IPS-15b (cell line): ENCODE results near the gene GPR107.
"Not testable (repeated sequence)": the region's sequence is repeated elsewhere in the genome, so short reads cannot be mapped to it uniquely, and the experiment has no call there.

Source experiments
- H3K27me3 ChIP-seq: one replicate; pipeline ENCODE4 v1.6.1; 2013; ENCODE audit warnings: low read length; ENCODE audit not compliant: control insufficient read depth, insufficient read depth
- H3K36me3 ChIP-seq: one replicate; pipeline ENCODE4 v1.6.1; 2013; ENCODE audit warnings: low read length; ENCODE audit not compliant: control insufficient read depth, insufficient read depth
- H3K4me1 ChIP-seq: one replicate; pipeline ENCODE4 v1.6.1; 2013; ENCODE audit warnings: mild to moderate bottlenecking, low read length; ENCODE audit not compliant: control insufficient read depth, insufficient read depth
- H3K4me3 ChIP-seq: one replicate; pipeline ENCODE4 v1.5.1; 2013; ENCODE audit warnings: low read depth, low read length
- H3K9ac ChIP-seq: one replicate; pipeline ENCODE4 v1.6.1; 2013; ENCODE audit warnings: low read depth, mild to moderate bottlenecking, low read length
- H3K9me3 ChIP-seq: one replicate; pipeline ENCODE4 v1.6.1; 2013; ENCODE audit warnings: mild to moderate bottlenecking, low read length; ENCODE audit not compliant: control insufficient read depth, insufficient read depth

Gene GPR107

DNA sequence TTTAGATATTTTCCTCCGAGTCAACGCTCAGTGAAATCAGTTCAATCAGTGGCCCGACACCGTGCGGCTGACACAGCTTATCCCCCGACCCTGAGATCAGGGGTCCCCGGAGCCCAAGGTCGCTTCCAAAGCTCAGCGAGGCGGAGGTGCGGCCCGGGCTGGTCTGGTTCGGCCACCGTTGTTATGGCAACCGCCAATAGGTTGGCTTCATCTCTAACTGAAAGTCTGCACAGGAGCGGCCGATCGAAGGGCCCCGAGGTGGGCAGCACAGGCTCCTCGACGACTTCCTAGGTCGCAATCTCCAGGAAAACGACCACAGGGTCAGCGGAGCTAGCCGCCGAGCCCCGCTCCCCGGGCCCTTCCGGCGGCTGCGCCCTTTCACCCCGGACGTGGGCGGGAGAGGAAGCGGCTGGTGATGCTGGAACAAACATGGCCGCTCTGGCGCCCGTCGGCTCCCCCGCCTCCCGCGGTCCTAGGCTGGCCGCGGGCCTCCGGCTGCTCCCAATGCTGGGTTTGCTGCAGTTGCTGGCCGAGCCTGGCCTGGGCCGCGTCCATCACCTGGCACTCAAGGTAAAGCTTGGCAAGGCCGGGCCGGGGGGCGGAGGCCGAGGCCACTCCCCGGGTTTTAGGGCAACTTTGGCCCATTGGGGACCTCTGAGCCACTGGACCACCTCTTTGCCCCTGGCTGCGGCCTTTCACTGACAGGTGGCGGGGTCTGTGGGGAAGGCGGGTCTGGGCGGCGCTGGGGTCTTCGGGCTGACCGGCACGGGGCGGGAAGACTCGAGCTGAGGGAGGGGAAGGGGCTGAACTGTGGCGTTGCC, at the start of gene GPR107:
TSS of gene GPR107 (plus strand) at position 403 of the 821 bp plus-strand sequence. CDS start at position 430, 27 bp downstream.
- Histone ChIP-seq H3K4me3 (peak within 1 kb of the TSS; percentile 96), H3K27me3 (no peaks in the 10 kb centered on the region), H3K36me3 (no peaks in the 10 kb centered on the region), H3K9me3 (no peaks in the 10 kb centered on the region), H3K4me1 (no peaks in the 10 kb centered on the region), H3K9ac (peak within 1 kb of the TSS; percentile 79)

DNA sequence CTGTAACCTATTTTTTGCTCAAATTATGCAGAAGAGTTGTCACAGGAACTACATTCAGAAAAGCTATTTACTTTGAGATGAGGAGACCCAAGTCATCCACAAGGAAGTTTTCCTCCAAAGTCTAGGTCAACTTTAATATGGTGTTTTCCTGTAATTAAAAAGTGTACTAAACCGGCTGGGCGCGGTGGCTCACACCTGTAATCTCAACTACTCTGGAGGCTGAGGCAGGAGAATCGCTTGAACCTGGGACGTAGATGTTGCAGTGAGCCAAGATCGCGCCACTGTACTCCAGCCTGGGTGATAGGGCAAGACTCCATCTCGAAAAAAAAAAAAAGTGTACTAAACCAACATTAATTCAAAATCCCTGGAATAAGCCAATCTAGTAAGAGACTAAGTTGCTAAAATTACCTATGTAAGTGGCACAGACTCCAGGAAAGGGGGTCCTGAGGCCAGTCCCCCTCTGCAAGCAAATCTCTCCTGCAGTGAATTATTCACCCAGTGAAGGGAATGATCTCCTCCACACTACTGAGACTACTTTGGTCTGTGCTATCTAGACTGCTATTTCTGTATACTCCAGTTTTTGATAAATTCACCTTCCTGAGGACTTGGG, 49.7 kb upstream of the GPR107 start:
- Histone ChIP-seq H3K4me3 (no peak overlapping the region), H3K36me3 (no peaks in the 10 kb centered on the region), H3K9me3 (no peaks in the 10 kb centered on the region), H3K9ac (no peak overlapping the region), H3K4me1 (peaks cover 6% of the 10 kb centered on the region), H3K27me3 (no peaks in the 10 kb centered on the region)

DNA sequence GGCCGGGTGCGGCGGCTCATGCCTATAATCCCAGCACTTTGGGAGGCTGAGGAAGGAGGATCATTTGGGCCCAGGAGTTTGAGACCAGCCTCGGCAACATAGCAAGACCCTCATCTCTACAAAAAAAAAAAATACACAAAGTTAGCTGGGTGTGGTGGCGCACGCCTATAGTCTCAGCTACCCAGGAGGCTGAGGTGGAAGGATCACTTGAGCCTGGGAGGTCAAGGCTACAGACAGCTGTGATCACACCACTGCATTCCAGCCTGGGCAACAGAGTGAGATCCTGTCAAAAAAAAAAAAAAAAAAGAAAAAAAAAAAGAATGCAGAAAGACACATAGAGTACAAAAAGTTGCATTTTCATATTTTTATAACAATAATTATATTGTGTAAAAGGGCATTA, 46.8 kb upstream of the GPR107 start:
- H3K9ac ChIP-seq, H3K9me3 ChIP-seq, H3K4me3 ChIP-seq, H3K36me3 ChIP-seq, H3K27me3 ChIP-seq, H3K4me1 ChIP-seq: not testable (repeated sequence)

DNA sequence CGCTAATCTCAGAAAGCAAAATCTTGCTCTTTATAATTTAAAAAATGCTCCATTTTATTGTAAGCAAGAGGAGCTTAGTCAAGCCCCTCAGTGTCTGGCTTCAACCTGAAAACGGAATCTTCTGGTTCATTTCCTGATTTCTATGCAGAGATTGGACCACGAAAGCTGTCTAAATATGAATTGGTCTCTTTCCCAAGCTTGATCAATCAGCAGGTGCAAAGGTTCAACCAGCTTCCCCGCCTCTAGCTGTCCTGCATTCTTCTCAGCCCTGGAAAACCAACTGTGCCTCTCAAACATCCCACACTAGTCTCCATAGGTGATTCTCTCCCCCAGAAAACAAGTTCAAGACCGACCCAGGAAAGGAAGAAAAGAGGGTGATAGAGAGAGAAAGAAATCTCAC, 45.2 kb upstream of the GPR107 start:
- Histone ChIP-seq H3K9me3 (no peaks in the 10 kb centered on the region), H3K27me3 (no peaks in the 10 kb centered on the region), H3K4me3 (no peak overlapping the region), H3K4me1 (no peaks in the 10 kb centered on the region), H3K36me3 (no peaks in the 10 kb centered on the region), H3K9ac (no peak overlapping the region)

DNA sequence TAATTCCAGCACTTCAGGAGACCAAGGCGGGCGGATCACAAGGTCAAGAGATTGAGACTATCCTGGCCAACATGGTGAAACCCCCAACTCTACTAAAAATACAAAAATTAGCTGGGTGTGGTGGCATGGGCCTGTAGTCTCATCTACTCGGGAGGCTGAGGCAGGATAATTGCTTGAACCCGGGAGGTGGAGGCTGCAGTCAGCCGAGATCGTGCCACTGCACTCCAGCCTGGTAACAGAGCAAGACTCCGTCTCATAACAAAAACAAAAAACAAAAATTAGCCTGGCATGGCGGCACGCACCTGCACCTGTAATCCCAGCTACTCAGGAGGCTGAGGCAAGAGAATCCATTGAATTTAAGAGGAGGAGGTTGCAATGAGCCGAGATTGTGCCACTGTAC, 44.2 kb upstream of the GPR107 start:
- not testable (repeated sequence) for H3K9ac ChIP-seq, H3K4me3 ChIP-seq, H3K4me1 ChIP-seq, H3K9me3 ChIP-seq, H3K27me3 ChIP-seq, H3K36me3 ChIP-seq

DNA sequence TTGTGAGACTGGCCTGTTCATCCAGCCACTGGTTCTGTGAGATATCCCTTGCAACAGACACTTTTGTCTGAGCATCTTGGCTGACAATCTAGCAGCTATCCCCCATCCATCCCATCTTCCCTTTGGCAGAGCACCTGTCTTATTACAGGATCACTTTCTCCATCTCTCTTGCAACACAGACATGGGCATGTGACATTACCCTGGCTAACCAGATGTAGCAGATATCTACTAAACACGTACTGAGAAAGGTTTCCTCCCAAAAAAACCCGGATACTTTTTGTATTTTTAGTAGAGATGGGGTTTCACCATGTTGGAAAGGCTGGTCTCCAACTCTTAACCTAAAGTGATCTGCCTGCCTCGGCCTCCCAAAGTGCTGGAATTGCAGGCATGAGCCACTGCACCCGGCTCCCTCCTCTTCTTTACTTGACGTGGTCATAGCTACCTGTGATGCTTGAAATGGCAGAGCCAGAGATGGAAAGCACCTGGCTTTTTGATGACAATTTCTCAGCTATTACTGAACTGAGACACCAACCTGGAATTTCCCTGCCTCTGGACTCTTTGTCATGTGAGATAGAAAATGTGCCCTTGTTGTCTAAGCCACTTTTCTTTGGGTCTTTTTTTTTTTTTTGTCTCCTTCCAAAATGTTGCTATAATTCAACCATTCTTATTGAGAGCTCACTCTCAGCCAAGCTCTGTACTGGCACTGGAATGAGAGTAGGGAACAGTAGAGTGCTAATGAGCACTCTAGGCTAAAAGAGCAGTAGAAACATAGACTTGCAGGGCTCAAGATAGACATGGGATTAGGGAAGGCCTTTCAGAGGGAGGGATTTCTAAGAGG, 43.3 kb upstream of the GPR107 start:
- Histone ChIP-seq H3K4me3 (no peak overlapping the region), H3K36me3 (no peaks in the 10 kb centered on the region), H3K9ac (no peak overlapping the region), H3K4me1 (no peaks in the 10 kb centered on the region), H3K9me3 (no peaks in the 10 kb centered on the region), H3K27me3 (no peaks in the 10 kb centered on the region)

DNA sequence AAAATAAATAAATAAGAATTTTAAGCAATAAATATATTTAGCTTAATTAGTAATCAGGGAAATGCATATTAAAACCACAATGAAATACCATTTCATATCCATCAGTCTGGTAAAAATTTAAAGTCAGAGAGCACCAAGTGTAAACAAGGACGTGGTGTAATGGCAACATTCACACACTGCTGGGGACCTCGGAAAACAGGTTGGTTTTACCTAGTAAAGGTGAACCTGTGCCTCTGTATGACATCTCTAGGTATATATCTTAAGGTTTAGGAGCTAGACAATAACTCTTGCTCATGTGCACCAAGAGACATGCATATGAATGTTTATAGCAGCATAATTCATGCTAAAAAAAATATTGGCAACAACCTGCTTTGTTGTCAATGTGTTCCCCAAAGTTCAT, 40.4 kb upstream of the GPR107 start:
- no peaks in the 10 kb centered on the region for H3K4me1 ChIP-seq
- no peak overlapping the region for H3K4me3 ChIP-seq
- H3K36me3 ChIP-seq: no peaks in the 10 kb centered on the region
- H3K27me3 ChIP-seq: no peaks in the 10 kb centered on the region
- H3K9me3 ChIP-seq: no peaks in the 10 kb centered on the region
- H3K9ac ChIP-seq: no peak overlapping the region

DNA sequence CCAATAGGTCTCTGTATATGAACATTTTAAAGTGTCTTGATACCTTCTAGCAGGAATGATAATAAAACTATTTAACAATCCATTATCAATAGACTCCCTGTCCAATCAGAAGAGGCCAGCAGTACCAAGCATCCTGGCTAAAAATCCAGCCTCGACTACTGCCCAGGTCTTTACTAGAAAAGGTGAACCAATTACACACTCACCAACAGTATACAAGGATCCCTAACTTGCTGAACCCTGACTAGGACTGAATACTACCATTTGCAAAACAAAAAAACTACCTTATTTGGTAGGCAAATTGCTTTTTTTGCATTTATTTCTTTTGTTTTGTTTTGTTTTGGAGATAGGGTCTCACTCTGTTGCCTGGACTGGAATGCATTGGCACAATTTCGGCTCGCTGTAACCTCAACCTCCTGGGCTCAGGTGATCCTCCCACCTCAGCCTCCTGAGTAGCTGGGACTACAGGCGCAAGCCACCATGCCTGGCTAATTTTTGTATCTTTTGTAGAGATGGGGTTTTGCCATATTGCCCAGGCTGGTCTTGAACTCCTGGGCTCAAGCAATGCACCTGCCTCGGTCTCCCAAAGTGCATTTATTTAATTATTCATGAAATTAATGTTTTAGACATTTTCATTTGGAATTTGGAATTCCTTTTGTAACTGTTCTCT, 38.2 kb upstream of the GPR107 start:
- Histone ChIP-seq H3K9ac (no peak overlapping the region), H3K9me3 (no peaks in the 10 kb centered on the region), H3K36me3 (no peaks in the 10 kb centered on the region), H3K27me3 (no peaks in the 10 kb centered on the region), H3K4me1 (no peaks in the 10 kb centered on the region), H3K4me3 (no peak overlapping the region)

DNA sequence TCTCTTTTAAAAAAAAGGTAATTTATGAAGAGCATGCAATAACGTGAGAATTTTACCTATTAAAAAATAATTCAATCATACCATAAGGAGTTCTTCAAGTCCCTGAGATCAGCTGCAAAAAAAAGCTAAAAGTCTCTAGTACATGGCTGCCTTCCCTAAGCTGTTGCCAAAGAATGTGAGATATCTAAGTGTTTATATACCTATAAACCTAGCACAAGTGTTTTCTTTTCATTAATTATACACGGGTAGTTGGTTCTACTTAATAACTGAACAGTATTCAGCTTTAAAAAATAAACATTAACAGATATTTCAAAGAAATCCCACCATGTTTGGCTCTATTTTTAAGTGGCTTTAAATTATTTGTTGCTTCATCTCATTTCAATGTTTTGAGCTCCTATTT, 36.6 kb upstream of the GPR107 start:
- no peaks in the 10 kb centered on the region for H3K4me1 ChIP-seq
- H3K27me3 ChIP-seq: no peaks in the 10 kb centered on the region
- H3K36me3 ChIP-seq: no peaks in the 10 kb centered on the region
- no peaks in the 10 kb centered on the region for H3K9me3 ChIP-seq
- H3K9ac ChIP-seq: no peak overlapping the region
- no peak overlapping the region for H3K4me3 ChIP-seq

DNA sequence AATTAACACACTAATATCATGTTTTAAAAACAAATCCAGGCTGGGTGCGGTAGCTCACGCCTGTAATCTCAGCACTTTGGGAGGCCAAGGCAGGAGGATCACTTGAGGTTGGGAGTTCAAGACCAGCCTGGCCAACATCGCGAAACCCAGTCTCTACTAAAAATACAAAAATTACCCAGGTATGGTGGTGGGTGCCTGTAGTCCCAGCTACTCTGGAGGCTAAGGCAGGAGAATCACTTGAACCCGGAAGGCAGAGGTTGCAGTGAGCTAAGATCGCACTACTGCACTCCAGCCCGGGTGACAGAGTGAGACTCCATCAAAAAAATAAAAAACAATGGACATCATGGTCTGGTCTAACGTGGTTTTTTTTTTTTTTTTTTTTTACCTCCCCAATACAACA, 36.2 kb upstream of the GPR107 start:
- H3K36me3 ChIP-seq, H3K9me3 ChIP-seq, H3K4me3 ChIP-seq, H3K4me1 ChIP-seq, H3K9ac ChIP-seq, H3K27me3 ChIP-seq: not testable (repeated sequence)

DNA sequence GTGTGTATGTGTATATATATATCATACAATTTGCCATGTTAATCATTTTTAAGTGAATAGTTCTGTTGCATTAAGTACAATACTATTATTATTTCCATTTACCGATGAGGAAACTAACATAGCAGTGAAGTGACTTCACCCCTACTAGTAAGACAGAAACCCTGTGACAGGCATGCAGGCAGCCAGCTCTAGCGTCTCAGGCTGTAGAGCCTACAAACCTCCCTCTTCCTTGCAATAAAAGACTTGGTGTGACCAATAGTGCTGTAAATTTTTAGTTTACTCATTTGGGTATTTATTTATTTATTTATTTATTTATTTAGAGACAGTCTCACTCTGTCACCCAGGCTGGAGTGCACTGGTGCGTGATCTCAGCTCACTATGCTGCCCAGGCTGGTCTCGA, 35.4 kb upstream of the GPR107 start:
- H3K9ac ChIP-seq: no peak overlapping the region
- no peaks in the 10 kb centered on the region for H3K4me1 ChIP-seq
- no peak overlapping the region for H3K4me3 ChIP-seq
- no peaks in the 10 kb centered on the region for H3K9me3 ChIP-seq
- no peaks in the 10 kb centered on the region for H3K36me3 ChIP-seq
- H3K27me3 ChIP-seq: no peaks in the 10 kb centered on the region
